ENCODE results near the gene ADAMTS2. TPM values are rescaled to one million over a fixed set of nuclear protein-coding genes. Genes with fewer than 3 reads are reported as not detected.

Gene ADAMTS2
- total and polyA plus RNA-seq, 4 donors: 4.8 to 49.8 (median 32.0) TPM

DNA sequence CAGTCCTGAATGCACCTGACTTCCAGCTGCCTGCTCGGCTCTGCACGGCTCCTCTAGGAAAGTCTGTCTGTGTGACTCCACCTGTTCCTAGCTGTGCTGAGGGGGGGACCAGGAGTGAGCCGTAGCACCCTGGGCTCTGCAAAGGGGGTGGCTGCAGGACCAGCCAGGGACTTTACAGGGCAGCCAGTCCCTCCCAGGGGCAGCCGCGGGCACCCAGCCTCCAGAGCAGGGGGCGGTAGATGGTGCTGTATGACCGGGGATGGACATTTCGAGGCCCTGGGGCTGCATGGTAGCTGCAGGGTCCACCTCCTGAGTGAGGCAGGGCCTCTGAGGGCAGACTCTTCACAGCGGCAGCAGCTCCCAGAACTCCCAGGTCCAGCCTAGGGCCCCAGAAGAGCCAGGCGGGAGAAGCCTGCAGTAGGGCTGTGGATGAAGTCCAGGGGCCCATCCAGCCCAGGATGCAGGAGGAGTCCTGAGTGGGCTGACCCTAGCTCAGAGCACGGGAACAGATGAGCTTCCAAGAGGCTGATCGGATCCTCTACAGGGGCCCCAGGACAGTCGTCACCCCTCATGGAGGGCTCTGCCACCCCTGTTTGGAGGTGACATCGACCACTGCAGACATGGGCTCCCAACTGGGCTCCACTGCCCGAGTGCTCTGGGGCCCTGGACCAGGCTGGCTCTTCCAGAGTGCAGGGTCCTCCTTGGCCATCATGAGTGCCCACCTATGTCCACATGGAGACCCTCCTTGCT is 179.7 kb downstream of the ADAMTS2 start:
- Histone ChIP-seq H3K4me1 (ENCODE audit: control insufficient read depth in 1 of 2, insufficient read depth in 2 of 2, low read length in 2 of 2) (no peaks in the 10 kb centered on the region), H3K4me3 (ENCODE audit: low read length in 2 of 2) (no peak overlapping the region), H3K27ac (ENCODE audit: low read depth in 1 of 2, low read length in 2 of 2) (no peak overlapping the region), H3K27me3 (ENCODE audit: control insufficient read depth in 1 of 2, insufficient read depth in 2 of 2, low read length in 1 of 2) (no peaks in the 10 kb centered on the region), H3K36me3 (ENCODE audit: control insufficient read depth in 1 of 2, insufficient read depth in 2 of 2, low read length in 1 of 2) (no peaks in the 10 kb centered on the region), H3K9me3 (ENCODE audit: control insufficient read depth, low read length) (no peaks in the 10 kb centered on the region)
- ATAC-seq (ENCODE audit: low FRiP score): no peak
- intact Hi-C loops (cut with DNase I): loop anchor here (5.0 to 10.0 kb wide), 3 partner anchors 182 to 239 kb away; partner anchors contain the start of gene ADAMTS2 (in 2 of the 2)
- DNase-seq: peak in 1 of 2 donors; percentile 62
- 92 to 96% methylated on average over 15 of the region's 15 CpGs for WGBS, 2 donors

- no peaks in the 10 kb centered on the region for H3K27me3 ChIP-seq (ENCODE audit: control insufficient read depth in 1 of 2, insufficient read depth in 2 of 2, low read length in 1 of 2)
- WGBS, 2 donors: 92 to 95% methylated on average over 22 to 23 of the region's 23 CpGs
- ATAC-seq (ENCODE audit: low FRiP score) (no peak), DNase-seq (peak in 1 of 2 donors; percentile 73)
- H3K4me3 ChIP-seq (ENCODE audit: low read length in 2 of 2): no peak overlapping the region
- no peaks in the 10 kb centered on the region for H3K9me3 ChIP-seq (ENCODE audit: control insufficient read depth, low read length)
- H3K27ac ChIP-seq (ENCODE audit: low read depth in 1 of 2, low read length in 2 of 2): no peak overlapping the region
- H3K36me3 ChIP-seq (ENCODE audit: control insufficient read depth in 1 of 2, insufficient read depth in 2 of 2, low read length in 1 of 2): no peaks in the 10 kb centered on the region
- intact Hi-C loops (cut with DNase I): loop anchor here (5.0 to 10.0 kb wide), 3 partner anchors 183 to 240 kb away; partner anchors contain the start of gene ADAMTS2 (in 2 of the 2)
- H3K4me1 ChIP-seq (ENCODE audit: control insufficient read depth in 1 of 2, insufficient read depth in 2 of 2, low read length in 2 of 2): no peaks in the 10 kb centered on the region
Measured at GRCh38 chr5:179164331-179165311, 180.6 kb downstream of the ADAMTS2 start.

DNA sequence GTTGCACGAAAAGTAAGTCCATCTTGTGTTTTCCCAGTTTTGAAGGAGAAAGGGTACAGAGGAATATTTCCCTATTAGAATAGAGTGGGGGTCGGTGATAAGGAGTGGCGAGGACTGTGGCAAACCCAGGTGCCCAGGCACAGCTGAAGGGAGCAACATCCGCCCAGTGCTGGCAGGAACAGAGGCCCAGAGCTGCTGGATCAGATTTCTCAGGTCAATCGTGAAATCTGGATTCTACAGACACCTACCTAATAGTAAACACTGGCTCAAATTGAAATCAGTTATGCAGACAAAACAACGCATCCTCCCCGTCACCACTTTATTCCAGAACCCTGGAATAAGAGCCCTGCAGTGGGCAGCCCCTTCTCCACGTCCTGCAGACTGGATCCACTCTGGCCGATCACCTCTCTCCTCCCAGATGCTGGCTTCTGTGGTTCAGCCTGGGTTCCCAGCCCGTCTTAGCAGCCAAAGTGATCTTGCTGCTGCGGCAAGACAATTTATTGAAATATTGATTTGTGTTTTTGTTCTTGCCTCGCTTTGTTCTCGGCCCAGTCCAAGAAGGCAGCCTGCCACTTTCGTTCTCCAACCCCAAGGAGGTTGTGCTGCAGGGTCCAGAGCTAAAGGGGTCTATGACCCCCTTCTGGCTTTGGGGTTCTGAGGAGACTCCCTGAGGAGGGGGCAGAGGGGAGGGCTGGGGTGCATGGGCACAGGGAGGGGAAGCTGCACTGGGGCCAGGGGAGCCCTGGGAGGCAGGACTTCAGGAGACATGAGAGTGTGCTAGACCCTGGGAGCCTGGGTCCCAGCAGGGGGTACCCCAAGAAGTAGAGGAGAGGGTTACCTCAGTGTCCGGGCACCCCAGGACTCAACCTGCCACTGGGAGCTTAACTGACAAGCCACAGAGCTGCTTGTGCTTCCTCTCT is 181.8 kb downstream of the ADAMTS2 start:
- H3K27me3 ChIP-seq (ENCODE audit: control insufficient read depth in 1 of 2, insufficient read depth in 2 of 2, low read length in 1 of 2): no peaks in the 10 kb centered on the region
- DNase-seq: peak; percentile 37 to 55
- intact Hi-C loops (cut with DNase I): loop anchor here in 1 of 2 donors (10.0 kb wide), 1 partner anchor 241 kb away; no protein-coding TSS in a partner anchor
- H3K9me3 ChIP-seq (ENCODE audit: control insufficient read depth, low read length): no peaks in the 10 kb centered on the region
- H3K4me1 ChIP-seq (ENCODE audit: control insufficient read depth in 1 of 2, insufficient read depth in 2 of 2, low read length in 2 of 2): no peaks in the 10 kb centered on the region
- H3K27ac ChIP-seq (ENCODE audit: low read depth in 1 of 2, low read length in 2 of 2): no peak overlapping the region
- no peak overlapping the region for H3K4me3 ChIP-seq (ENCODE audit: low read length in 2 of 2)
- 91 to 94% methylated on average over 15 of the region's 15 CpGs for WGBS, 2 donors
- no peak for ATAC-seq (ENCODE audit: low FRiP score)
- no peaks in the 10 kb centered on the region for H3K36me3 ChIP-seq (ENCODE audit: control insufficient read depth in 1 of 2, insufficient read depth in 2 of 2, low read length in 1 of 2)

- Histone ChIP-seq H3K27me3 (ENCODE audit: control insufficient read depth in 1 of 2, insufficient read depth in 2 of 2, low read length in 1 of 2) (no peaks in the 10 kb centered on the region), H3K36me3 (ENCODE audit: control insufficient read depth in 1 of 2, insufficient read depth in 2 of 2, low read length in 1 of 2) (no peaks in the 10 kb centered on the region), H3K27ac (ENCODE audit: low read depth in 1 of 2, low read length in 2 of 2) (no peak overlapping the region), H3K4me1 (ENCODE audit: control insufficient read depth in 1 of 2, insufficient read depth in 2 of 2, low read length in 2 of 2) (no peaks in the 10 kb centered on the region), H3K4me3 (ENCODE audit: low read length in 2 of 2) (no peak overlapping the region), H3K9me3 (ENCODE audit: control insufficient read depth, low read length) (no peaks in the 10 kb centered on the region)
- ATAC-seq (ENCODE audit: low FRiP score) (no peak), DNase-seq (peak; percentile 19 to 61)
- intact Hi-C loops (cut with DNase I): loop anchor here in 1 of 2 donors (10.0 kb wide), 1 partner anchor 242 kb away; no protein-coding TSS in a partner anchor
- WGBS, 2 donors: 92 to 95% methylated on average over 24 of the region's 24 CpGs
Measured at GRCh38 chr5:179162351-179163235, 182.7 kb downstream of the ADAMTS2 start.

DNA sequence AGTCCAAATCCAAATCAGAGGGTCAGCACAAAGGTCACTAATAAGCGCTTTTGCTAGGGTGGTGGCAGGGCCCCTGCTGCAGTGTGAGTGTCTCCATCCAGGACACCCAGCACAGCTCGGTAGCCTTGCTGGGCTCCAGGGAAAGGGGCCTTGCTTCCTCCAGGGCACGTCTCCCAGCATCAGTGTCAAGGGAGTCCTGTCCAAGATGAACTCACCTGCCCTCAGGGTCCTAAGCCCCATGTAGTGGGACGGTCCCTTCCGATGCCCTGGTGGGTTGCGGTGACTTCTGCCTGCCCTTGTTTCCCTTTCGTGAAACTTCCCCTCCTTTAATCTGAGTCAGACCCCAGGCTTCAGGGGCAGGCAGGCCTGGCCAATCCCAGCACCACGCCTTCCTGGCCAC is 183.4 kb downstream of the ADAMTS2 start:
- Histone ChIP-seq H3K27me3 (ENCODE audit: control insufficient read depth in 1 of 2, insufficient read depth in 2 of 2, low read length in 1 of 2) (no peaks in the 10 kb centered on the region), H3K4me3 (ENCODE audit: low read length in 2 of 2) (no peak overlapping the region), H3K9me3 (ENCODE audit: control insufficient read depth, low read length) (no peaks in the 10 kb centered on the region), H3K4me1 (ENCODE audit: control insufficient read depth in 1 of 2, insufficient read depth in 2 of 2, low read length in 2 of 2) (no peaks in the 10 kb centered on the region), H3K27ac (ENCODE audit: low read depth in 1 of 2, low read length in 2 of 2) (no peak overlapping the region), H3K36me3 (ENCODE audit: control insufficient read depth in 1 of 2, insufficient read depth in 2 of 2, low read length in 1 of 2) (no peaks in the 10 kb centered on the region)
- WGBS, 2 donors: 96 to 97% methylated on average over 8 of the region's 8 CpGs
- ATAC-seq (ENCODE audit: low FRiP score) (no peak), DNase-seq (peak in 1 of 2 donors; percentile 44)
- intact Hi-C loops (cut with DNase I): loop anchor here in 1 of 2 donors (10.0 kb wide), 1 partner anchor 243 kb away; no protein-coding TSS in a partner anchor

- intact Hi-C loops (cut with DNase I): loop anchor here in 1 of 2 donors (10.0 kb wide), 1 partner anchor 244 kb away; no protein-coding TSS in a partner anchor
- ATAC-seq (ENCODE audit: low FRiP score): no peak
- no peaks in the 10 kb centered on the region for H3K36me3 ChIP-seq (ENCODE audit: control insufficient read depth in 1 of 2, insufficient read depth in 2 of 2, low read length in 1 of 2)
- H3K27me3 ChIP-seq (ENCODE audit: control insufficient read depth in 1 of 2, insufficient read depth in 2 of 2, low read length in 1 of 2): no peaks in the 10 kb centered on the region
- no peak overlapping the region for H3K4me3 ChIP-seq (ENCODE audit: low read length in 2 of 2)
- H3K4me1 ChIP-seq (ENCODE audit: control insufficient read depth in 1 of 2, insufficient read depth in 2 of 2, low read length in 2 of 2): no peaks in the 10 kb centered on the region
- WGBS, 2 donors: 79 to 83% methylated on average over 3 of the region's 3 CpGs
- peak in 1 of 2 donors; percentile 19 for DNase-seq
- H3K27ac ChIP-seq (ENCODE audit: low read depth in 1 of 2, low read length in 2 of 2): no peak overlapping the region
- no peaks in the 10 kb centered on the region for H3K9me3 ChIP-seq (ENCODE audit: control insufficient read depth, low read length)
Measured at GRCh38 chr5:179160584-179160983, 184.7 kb downstream of the ADAMTS2 start.

DNA sequence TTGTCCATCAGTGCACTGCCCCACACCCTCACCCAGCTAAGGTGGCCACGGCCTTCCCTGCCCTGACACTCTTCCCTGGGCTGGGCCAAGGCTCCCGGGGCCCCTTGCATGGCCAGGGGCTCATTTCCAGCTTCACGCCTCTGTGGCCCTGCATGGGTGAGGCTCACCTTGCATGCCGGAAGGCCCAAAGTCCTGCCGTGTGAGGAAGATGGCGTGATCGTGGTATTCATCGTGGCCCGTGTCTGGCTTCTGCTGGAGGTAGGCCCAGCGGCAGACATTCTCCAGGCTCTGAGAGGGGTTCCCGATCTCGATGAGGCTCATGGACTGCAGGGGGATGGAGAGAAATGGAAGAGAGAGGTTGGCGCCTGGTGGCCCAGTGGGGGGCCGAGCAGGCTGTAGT is 186.7 kb downstream of the ADAMTS2 start:
- Histone ChIP-seq H3K36me3 (ENCODE audit: control insufficient read depth in 1 of 2, insufficient read depth in 2 of 2, low read length in 1 of 2) (no peaks in the 10 kb centered on the region), H3K9me3 (ENCODE audit: control insufficient read depth, low read length) (no peaks in the 10 kb centered on the region), H3K4me3 (ENCODE audit: low read length in 2 of 2) (no peak overlapping the region), H3K27me3 (ENCODE audit: control insufficient read depth in 1 of 2, insufficient read depth in 2 of 2, low read length in 1 of 2) (no peaks in the 10 kb centered on the region), H3K27ac (ENCODE audit: low read depth in 1 of 2, low read length in 2 of 2) (no peak overlapping the region), H3K4me1 (ENCODE audit: control insufficient read depth in 1 of 2, insufficient read depth in 2 of 2, low read length in 2 of 2) (no peaks in the 10 kb centered on the region)
- 94 to 96% methylated on average over 14 of the region's 14 CpGs for WGBS, 2 donors
- intact Hi-C loops (cut with DNase I): no loop called here
- ATAC-seq (ENCODE audit: low FRiP score) (no peak), DNase-seq (peak in 1 of 2 donors; percentile 47)
